ENCODE measurements around the gene MB.

Gene MB

DNA sequence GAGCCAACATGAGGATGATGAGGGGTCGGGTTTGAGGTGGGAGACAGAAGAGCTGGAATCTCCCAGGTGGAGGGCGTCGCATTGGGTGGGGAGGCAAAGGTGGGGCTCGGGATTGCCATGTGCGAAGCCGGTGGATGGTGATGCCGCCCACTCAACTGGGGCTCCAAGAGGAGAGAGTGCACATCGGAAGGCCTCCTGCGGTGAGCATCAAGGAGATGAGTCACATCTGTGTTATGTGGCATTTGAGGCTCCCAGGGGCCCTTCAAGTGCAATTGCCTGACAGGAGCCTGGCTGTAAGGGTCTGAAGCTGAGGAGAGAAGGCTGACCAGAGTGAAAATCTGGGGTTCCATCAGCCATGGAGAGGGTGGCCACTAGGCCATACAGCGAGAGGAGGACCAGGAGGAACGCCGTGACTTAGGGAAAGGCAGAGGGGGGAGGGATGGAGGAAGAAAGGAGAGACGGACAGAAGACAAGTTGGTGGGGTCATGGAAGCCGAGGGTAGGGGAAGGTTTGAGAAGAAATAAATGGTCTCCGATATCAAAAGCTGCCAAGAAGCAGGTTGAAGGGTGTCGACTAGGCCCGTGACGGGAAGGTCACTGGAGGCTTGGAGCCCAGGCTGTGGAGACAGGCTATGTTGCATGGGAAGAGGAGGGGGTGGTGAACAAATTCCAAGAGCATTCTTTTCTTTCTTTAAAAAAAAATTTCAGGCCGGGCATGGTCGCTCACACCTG, 55.2 kb downstream of the MB start (continued):
- TF ChIP-seq, protein P1, sequence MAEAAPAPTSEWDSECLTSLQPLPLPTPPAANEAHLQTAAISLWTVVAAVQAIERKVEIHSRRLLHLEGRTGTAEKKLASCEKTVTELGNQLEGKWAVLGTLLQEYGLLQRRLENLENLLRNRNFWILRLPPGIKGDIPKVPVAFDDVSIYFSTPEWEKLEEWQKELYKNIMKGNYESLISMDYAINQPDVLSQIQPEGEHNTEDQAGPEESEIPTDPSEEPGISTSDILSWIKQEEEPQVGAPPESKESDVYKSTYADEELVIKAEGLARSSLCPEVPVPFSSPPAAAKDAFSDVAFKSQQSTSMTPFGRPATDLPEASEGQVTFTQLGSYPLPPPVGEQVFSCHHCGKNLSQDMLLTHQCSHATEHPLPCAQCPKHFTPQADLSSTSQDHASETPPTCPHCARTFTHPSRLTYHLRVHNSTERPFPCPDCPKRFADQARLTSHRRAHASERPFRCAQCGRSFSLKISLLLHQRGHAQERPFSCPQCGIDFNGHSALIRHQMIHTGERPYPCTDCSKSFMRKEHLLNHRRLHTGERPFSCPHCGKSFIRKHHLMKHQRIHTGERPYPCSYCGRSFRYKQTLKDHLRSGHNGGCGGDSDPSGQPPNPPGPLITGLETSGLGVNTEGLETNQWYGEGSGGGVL (tag by site-specific recombination; IDR thresholded peaks at IDR 0.05), result peak; percentile 46; the same call in 1 of the 2 replicates
- TF ChIP-seq MZF1 (tag by site-specific recombination; IDR thresholded peaks at IDR 0.05; ENCODE audit: borderline replicate concordance), result no peak
- TF ChIP-seq ZNF24 (tag by site-specific recombination; IDR thresholded peaks at IDR 0.05), result peak; percentile 68
- TF ChIP-seq ZNF701 (tag by site-specific recombination; IDR thresholded peaks at IDR 0.05), result no peak
- TF ChIP-seq ZNF366 (tag by site-specific recombination; conservative IDR thresholded peaks at IDR 0.05), result peak; percentile 85
- TF ChIP-seq, protein P2, sequence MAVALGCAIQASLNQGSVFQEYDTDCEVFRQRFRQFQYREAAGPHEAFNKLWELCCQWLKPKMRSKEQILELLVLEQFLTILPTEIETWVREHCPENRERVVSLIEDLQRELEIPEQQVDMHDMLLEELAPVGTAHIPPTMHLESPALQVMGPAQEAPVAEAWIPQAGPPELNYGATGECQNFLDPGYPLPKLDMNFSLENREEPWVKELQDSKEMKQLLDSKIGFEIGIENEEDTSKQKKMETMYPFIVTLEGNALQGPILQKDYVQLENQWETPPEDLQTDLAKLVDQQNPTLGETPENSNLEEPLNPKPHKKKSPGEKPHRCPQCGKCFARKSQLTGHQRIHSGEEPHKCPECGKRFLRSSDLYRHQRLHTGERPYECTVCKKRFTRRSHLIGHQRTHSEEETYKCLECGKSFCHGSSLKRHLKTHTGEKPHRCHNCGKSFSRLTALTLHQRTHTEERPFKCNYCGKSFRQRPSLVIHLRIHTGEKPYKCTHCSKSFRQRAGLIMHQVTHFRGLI (tag by site-specific recombination; IDR thresholded peaks at IDR 0.05), result no peak
- TF ChIP-seq, protein P3, sequence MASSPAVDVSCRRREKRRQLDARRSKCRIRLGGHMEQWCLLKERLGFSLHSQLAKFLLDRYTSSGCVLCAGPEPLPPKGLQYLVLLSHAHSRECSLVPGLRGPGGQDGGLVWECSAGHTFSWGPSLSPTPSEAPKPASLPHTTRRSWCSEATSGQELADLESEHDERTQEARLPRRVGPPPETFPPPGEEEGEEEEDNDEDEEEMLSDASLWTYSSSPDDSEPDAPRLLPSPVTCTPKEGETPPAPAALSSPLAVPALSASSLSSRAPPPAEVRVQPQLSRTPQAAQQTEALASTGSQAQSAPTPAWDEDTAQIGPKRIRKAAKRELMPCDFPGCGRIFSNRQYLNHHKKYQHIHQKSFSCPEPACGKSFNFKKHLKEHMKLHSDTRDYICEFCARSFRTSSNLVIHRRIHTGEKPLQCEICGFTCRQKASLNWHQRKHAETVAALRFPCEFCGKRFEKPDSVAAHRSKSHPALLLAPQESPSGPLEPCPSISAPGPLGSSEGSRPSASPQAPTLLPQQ (tag by site-specific recombination; IDR thresholded peaks at IDR 0.05), result peak; percentile 63
- no peak for TF ChIP-seq ZNF214 (tag by site-specific recombination; IDR thresholded peaks at IDR 0.05; ENCODE audit: borderline replicate concordance)
- no peak for TF ChIP-seq ZNF549 (tag by site-specific recombination; IDR thresholded peaks at IDR 0.05)
- TF ChIP-seq ZNF146 (tag by site-specific recombination; IDR thresholded peaks at IDR 0.05), result no peak
- TF ChIP-seq ZFP69B (tag by site-specific recombination; IDR thresholded peaks at IDR 0.05), result peak; percentile 72
- TF ChIP-seq BCL11B (tag by site-specific recombination; IDR thresholded peaks at IDR 0.05; ENCODE audit: low read depth), result no peak
- TF ChIP-seq ZXDB (tag by site-specific recombination; IDR thresholded peaks at IDR 0.05), result 0 out of 2 replicates have a peak, but pooled peaks have one; percentile 47
- no peak for TF ChIP-seq ZNF274 (IDR thresholded peaks at IDR 0.05; ENCODE audit: low read length)
- no peak for TF ChIP-seq ZNF274 (tag by site-specific recombination; IDR thresholded peaks at IDR 0.05; ENCODE audit: borderline replicate concordance)
- TF ChIP-seq, protein P4, sequence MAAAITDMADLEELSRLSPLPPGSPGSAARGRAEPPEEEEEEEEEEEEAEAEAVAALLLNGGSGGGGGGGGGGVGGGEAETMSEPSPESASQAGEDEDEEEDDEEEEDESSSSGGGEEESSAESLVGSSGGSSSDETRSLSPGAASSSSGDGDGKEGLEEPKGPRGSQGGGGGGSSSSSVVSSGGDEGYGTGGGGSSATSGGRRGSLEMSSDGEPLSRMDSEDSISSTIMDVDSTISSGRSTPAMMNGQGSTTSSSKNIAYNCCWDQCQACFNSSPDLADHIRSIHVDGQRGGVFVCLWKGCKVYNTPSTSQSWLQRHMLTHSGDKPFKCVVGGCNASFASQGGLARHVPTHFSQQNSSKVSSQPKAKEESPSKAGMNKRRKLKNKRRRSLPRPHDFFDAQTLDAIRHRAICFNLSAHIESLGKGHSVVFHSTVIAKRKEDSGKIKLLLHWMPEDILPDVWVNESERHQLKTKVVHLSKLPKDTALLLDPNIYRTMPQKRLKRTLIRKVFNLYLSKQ (tag by site-specific recombination; IDR thresholded peaks at IDR 0.05; ENCODE audit: borderline replicate concordance), result no peak
- TF ChIP-seq ZNF561 (tag by site-specific recombination; IDR thresholded peaks at IDR 0.05; ENCODE audit: borderline replicate concordance), result no peak
- peak; percentile 91 for TF ChIP-seq KLF1 (tag by site-specific recombination; IDR thresholded peaks at IDR 0.05)
- peak; percentile 83 for TF ChIP-seq ZIC2 (tag by site-specific recombination; IDR thresholded peaks at IDR 0.05)
- TF ChIP-seq ZNF621 (tag by site-specific recombination; IDR thresholded peaks at IDR 0.05), result no peak
- 0 out of 2 replicates have a peak, but pooled peaks have one; percentile 15 for TF ChIP-seq ZNF785 (tag by site-specific recombination; IDR thresholded peaks at IDR 0.05)
- TF ChIP-seq ZNF596 (tag by site-specific recombination; IDR thresholded peaks at IDR 0.05), result no peak
- TF ChIP-seq, protein P5, sequence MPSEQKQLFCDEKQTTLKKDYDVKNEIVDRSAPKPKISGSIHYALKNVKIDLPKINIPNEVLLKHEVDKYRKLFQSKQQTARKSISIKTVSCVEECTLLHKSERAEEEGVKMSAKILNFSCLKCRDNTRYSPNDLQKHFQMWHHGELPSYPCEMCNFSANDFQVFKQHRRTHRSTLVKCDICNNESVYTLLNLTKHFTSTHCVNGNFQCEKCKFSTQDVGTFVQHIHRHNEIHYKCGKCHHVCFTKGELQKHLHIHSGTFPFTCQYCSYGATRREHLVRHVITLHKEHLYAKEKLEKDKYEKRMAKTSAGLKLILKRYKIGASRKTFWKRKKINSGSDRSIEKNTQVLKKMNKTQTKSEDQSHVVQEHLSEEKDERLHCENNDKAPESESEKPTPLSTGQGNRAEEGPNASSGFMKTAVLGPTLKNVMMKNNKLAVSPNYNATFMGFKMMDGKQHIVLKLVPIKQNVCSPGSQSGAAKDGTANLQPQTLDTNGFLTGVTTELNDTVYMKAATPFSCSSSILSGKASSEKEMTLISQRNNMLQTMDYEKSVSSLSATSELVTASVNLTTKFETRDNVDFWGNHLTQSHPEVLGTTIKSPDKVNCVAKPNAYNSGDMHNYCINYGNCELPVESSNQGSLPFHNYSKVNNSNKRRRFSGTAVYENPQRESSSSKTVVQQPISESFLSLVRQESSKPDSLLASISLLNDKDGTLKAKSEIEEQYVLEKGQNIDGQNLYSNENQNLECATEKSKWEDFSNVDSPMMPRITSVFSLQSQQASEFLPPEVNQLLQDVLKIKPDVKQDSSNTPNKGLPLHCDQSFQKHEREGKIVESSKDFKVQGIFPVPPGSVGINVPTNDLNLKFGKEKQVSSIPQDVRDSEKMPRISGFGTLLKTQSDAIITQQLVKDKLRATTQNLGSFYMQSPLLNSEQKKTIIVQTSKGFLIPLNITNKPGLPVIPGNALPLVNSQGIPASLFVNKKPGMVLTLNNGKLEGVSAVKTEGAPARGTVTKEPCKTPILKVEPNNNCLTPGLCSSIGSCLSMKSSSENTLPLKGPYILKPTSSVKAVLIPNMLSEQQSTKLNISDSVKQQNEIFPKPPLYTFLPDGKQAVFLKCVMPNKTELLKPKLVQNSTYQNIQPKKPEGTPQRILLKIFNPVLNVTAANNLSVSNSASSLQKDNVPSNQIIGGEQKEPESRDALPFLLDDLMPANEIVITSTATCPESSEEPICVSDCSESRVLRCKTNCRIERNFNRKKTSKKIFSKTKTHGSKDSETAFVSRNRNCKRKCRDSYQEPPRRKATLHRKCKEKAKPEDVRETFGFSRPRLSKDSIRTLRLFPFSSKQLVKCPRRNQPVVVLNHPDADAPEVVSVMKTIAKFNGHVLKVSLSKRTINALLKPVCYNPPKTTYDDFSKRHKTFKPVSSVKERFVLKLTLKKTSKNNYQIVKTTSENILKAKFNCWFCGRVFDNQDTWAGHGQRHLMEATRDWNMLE (tag by site-specific recombination; conservative IDR thresholded peaks at IDR 0.05; ENCODE audit: low read depth), result no peak
- no peak for TF ChIP-seq ZNF19 (tag by site-specific recombination; IDR thresholded peaks at IDR 0.05; ENCODE audit: low read depth)
- no peak for TF ChIP-seq ZNF211 (tag by site-specific recombination; IDR thresholded peaks at IDR 0.05; ENCODE audit: low read depth)
- TF ChIP-seq, protein P6, sequence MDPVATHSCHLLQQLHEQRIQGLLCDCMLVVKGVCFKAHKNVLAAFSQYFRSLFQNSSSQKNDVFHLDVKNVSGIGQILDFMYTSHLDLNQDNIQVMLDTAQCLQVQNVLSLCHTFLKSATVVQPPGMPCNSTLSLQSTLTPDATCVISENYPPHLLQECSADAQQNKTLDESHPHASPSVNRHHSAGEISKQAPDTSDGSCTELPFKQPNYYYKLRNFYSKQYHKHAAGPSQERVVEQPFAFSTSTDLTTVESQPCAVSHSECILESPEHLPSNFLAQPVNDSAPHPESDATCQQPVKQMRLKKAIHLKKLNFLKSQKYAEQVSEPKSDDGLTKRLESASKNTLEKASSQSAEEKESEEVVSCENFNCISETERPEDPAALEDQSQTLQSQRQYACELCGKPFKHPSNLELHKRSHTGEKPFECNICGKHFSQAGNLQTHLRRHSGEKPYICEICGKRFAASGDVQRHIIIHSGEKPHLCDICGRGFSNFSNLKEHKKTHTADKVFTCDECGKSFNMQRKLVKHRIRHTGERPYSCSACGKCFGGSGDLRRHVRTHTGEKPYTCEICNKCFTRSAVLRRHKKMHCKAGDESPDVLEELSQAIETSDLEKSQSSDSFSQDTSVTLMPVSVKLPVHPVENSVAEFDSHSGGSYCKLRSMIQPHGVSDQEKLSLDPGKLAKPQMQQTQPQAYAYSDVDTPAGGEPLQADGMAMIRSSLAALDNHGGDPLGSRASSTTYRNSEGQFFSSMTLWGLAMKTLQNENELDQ (tag by site-specific recombination; IDR thresholded peaks at IDR 0.05; ENCODE audit: low read depth), result no peak

Measured in HEK293 (cell line).